Lung microvascular endothelial cell (primary cell): Measurements from ENCODE around the gene P2RY12. TPM values are rescaled to one million over a fixed set of nuclear protein-coding genes. Genes with fewer than 3 reads are reported as not detected.

ENCODE experiments used
- DNase-seq, 2 donors: peaks; one replicate each; pipeline versions ENCODE4 v3.0.0 to v3.0.0-alpha.2; 2010; ENCODE audit warnings: low read depth in 2 of 2
- total RNA-seq: library from RNA; depleted of rRNA; stranded (reverse); fragments of >200 nt; gene quantifications from 2 replicates; pipeline ENCODE4 v1.2.1, GENCODE V29; 2014

P2RY12 gene
- total RNA-seq, 1 donor from 2014 or later, result not detected

GRCh38 chr3:151346292-151346691 is 38.3 kb downstream of the P2RY12 start:
- no peak for DNase-seq

DNA sequence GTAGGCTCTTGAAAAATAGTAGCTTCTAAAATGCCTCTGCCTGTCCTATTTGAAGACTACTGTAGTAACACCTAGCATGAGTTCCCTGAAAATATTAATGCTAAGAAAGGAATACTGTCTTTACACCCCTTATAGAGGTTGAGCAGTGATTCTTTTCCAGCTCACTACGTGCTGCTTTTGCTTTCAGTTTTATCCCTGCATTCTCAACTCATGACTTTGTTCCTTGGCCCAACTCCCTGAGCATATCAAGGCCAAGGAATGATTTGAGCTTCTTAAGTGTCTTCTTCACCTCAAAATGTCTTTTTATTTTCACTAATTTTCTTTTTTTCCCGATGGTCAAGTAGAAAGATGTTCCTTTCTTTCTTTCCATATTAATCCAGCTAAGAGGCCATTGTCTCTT is 38.7 kb downstream of the P2RY12 start:
- DNase-seq, result peak in 1 of 2 donors; percentile 15

GRCh38 chr3:151331696-151332095 is 52.9 kb downstream of the P2RY12 start:
- no peak for DNase-seq

DNA sequence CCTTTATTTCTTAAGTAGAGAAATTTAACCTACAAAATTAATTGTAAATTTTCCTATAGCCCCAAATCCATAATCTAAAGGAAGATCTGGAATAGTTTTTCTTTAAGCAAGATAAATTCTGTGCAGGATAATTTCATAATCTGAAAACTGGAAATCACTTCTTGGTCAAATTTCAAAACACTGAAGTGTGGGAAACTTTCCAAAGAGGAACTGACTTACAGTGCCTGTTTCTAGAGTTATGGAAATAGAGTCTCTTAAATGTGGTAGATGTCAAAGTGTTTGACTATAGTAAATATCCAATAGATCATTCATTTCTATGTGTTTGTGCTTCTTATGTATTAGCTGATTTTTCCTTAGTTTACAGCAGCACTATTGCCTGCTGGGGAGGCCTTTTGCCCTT is 53.7 kb downstream of the P2RY12 start:
- DNase-seq, result no peak

- no peak for DNase-seq
Observed at GRCh38 chr3:151330379-151330778, 54.2 kb downstream of the P2RY12 start.

DNA sequence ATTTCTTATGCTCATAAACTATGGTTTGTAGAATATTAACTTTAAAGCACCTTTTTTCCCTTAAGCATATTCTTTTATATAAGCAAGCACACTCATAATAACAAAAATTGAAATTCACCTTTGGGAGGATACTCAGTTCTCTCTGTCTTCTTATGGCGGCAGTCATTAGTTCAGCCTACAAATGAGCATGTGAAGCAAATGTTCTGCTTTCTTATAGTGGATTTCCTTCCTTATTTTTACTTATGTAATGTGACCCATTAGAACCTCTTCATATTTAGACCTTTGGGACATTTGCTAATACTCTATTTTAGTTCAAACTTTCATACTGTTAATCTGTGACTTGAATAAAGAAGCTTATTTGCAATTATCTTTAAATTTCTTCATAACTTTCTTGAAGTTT is 55.2 kb downstream of the P2RY12 start, which contains the start of gene P2RY13:
Gene P2RY13 (minus strand): TSS at position 187 of the 400 bp plus-strand sequence. CDS start 21 bp downstream, at position 166.
- no peak for DNase-seq

- no peak for DNase-seq
Observed at GRCh38 chr3:151328298-151328995, 56.1 kb downstream of the P2RY12 start.

DNA sequence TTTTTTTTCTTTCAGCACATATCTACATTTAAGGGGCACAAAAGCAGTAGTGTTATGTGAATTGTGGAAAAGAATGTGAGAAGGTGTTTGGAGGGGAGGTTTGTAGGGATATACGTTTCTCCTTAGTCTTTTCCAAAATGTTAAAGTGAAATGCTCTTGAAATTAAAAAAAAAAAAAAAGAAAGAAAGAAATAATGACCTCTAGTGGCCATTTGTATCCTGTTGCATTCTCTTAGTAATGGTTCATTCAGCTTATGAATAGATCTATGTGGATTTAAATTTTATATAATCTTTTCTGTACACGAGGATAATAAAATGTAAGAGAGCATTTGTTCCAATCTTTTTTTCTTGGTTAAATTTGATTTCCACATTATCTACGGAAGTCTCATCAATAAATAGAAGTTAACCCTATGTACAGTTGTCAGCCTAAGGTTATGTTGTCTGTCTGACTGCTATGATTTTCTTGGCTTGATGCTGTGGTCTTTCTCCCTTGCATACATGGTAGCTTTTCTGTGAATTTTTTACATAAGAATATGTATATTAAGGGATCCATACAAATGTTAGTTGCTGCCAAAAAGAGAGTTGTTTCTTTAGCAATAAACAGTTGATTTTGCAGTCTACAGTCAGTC is 56.9 kb downstream of the P2RY12 start:
- DNase-seq, result peak; percentile 9 to 14

- DNase-seq, result no peak
Observed at GRCh38 chr3:151322511-151322910, 62.0 kb downstream of the P2RY12 start.

GRCh38 chr3:151321526-151321925 is 63.0 kb downstream of the P2RY12 start:
- DNase-seq, result no peak

DNA sequence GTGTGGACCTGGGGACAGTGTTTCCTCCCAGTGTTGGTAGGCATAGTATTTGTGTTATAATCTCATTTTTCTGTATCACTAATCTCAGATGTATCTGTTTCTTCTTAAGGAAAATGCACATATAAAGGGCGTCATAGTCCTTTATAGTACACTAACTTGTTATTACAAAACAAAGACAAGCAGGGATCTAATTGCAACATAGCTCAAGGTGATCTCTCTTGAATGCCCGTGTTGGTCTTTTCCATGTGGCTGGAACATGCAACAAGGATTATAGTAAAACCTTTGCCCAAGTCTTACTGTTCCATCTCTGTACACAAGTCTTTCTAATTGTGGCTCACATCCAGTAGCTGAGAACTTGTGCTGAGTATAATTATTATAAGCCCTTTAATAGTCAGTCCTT is 64.4 kb downstream of the P2RY12 start:
- DNase-seq, result no peak

GRCh38 chr3:151319628-151320027 is 64.9 kb downstream of the P2RY12 start:
- no peak for DNase-seq

DNA sequence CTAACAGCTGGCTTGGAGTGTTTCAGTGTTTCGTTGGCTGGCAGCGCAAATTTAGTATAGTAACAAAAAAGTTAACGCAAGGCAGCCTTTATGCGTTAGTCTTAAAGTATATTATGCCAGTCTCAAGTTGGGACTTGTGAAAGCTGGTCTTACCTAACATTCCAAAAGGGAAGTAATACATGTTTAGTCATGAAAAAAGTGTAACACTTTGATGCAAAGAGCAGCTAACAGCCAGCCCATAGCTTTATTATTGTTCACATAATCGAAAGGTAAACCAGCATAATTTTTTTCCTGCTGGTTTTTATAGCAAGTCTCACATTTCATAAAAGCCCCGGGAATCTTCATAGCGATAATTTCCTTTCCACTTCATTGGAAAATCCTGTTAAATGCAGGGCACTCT is 65.6 kb downstream of the P2RY12 start:
- DNase-seq, result no peak

DNA sequence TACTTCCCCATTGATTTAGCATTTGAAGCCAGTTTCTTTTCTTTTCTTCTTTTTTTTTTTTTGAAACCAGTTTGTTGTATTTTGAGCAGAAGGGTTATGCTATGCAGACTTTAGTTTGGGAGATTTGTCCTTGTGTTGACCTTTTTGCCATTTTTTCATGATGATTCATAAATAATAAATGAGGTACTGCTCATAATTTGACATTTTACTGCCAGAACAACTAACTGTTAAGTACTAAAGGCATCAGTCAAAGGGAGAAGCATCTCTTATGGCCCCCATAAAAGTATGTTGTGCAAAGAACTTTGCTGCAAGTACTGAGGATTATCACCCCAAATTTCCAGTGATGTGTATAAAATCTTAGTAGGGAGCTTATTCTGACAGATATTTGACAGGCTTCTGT is 66.2 kb downstream of the P2RY12 start:
- DNase-seq, result no peak

- peak in 1 of 2 donors; percentile 40 for DNase-seq
Observed at GRCh38 chr3:151316267-151316991, 68.1 kb downstream of the P2RY12 start, which contains the start of gene GPR87. Gene GPR87, minus strand, starts transcription at chr3:151316820. Its CDS starts 16,720 bp downstream, at chr3:151300100.

- no peak for DNase-seq
Observed at GRCh38 chr3:151315846-151316245, 68.7 kb downstream of the P2RY12 start.

DNA sequence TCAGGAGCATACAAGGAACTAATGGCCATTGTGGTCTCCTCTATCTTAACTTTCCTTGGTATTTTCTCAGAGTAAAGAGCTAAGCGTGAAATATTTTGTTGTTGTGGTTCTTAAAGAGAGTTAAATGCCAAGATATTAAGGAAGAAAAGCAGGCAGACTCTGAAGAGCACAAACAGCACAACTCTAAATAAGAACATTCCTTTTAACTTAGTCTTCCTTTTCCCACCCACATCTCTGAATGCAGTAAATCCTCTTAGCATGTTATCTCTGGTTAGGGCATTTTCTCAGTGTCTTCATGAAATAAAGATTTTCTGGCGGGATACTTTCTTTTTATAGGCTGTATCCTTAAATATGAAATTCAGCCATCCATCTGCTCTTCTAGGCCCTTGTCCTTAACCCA is 69.4 kb downstream of the P2RY12 start:
- DNase-seq, result no peak

DNA sequence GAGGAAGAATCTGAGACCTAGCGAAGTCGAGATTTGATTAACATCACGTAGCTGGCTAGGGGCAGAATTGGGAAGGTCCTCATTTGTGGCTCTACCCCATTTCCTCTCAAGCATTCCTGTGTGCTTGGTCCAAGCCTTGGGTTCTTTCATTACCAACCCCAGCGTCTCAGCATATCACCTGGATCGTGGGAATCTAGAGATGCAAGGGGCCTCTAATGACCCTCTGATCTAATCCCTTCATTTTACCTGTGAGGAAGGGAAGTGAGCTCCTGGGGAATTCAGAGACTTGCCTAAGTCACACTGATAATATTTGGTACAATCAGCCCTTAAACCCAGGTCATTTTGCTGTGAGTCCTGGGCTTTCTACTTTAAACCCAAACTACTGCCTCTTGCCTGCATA is 70.0 kb downstream of the P2RY12 start:
- no peak for DNase-seq

DNA sequence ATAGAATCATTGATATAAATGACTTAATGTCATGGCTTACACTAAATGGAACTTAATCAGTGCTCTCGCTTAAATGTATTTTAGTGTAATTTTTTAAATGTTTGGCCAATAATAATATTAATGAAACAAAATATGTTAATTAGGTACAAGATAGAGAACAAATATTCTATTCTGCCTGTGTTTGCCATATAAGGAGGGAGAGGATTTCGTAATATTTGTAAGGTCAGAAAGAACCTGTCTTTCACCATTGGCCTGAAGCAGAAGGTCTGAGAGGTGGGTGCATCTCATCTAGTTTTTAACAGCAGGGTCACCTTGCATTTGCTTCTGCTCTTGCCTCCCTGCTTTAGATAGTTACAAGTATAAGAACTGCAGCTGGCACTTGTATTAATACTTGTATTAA is 70.4 kb downstream of the P2RY12 start:
- DNase-seq, result no peak

GRCh38 chr3:151312972-151313371 is 71.6 kb downstream of the P2RY12 start:
- no peak for DNase-seq

- DNase-seq, result no peak
Observed at GRCh38 chr3:151309566-151309965, 75.0 kb downstream of the P2RY12 start.
